IMR-90 (cell line): ENCODE results near the gene UGT1A4. TPM values are rescaled to one million over a fixed set of nuclear protein-coding genes. Genes with fewer than 3 reads are reported as not detected.

Experiments
- ATAC-seq: fragments of 200-7000 bp; cut with Tn5 transposase; 2 replicates; pipeline ENCODE4 v1.9.1; 2020; ENCODE audit warnings: low read depth, mild to moderate bottlenecking, moderate library complexity
- BruUV-seq: library from RNA; stranded (reverse); fragments of 400-500 nt; replicated peaks from 2 replicates; lab custom pipeline; 2021; lab: Mats Ljungman, UMichigan
- CTCF ChIA-PET: fragments of 300-600 bp; formaldehyde crosslinking; extraction: SDS; loops from one replicate; lab custom pipeline; 2021; ENCODE audit warnings: antibody characterized with exemption; lab: Yijun Ruan, JAX
- POLR2A ChIA-PET: fragments of 300-600 bp; sonication (Branson Sonifier 250); formaldehyde crosslinking; loops from one replicate; lab custom pipeline; 2022; ENCODE audit warnings: antibody characterized with exemption; ENCODE audit not compliant: unreplicated experiment; lab: Charles Lee
- DNase-seq: peaks from one replicate; pipeline ENCODE4 v3.0.0; 2013
- H2AFZ ChIP-seq: replicated peaks from 2 replicates; pipeline ENCODE3; 2013; ENCODE audit warnings: low read length, mild to moderate bottlenecking; ENCODE audit not compliant: poor library complexity
- H2AK5ac ChIP-seq: 2 replicates; pipeline ENCODE4 v1.6.1; 2013; ENCODE audit warnings: low read depth, low read length, inconsistent platforms
- H2AK9ac ChIP-seq: replicated peaks from 2 replicates; pipeline ENCODE3; 2013; ENCODE audit warnings: mild to moderate bottlenecking, low read depth, low read length, moderate library complexity; ENCODE audit not compliant: poor library complexity
- H2BK120ac ChIP-seq: 2 replicates; pipeline ENCODE4 v1.6.1; 2013; ENCODE audit warnings: low read depth, low read length, inconsistent platforms
- H2BK15ac ChIP-seq: 3 replicates; pipeline ENCODE4 v1.6.1; 2013; ENCODE audit warnings: low read depth, low read length, inconsistent platforms
- H2BK20ac ChIP-seq: 2 replicates; pipeline ENCODE4 v1.6.1; 2013; ENCODE audit warnings: low read depth, mild to moderate bottlenecking, inconsistent platforms, low read length, moderate library complexity
- H2BK5ac ChIP-seq: 2 replicates; pipeline ENCODE4 v1.6.1; 2013; ENCODE audit warnings: mild to moderate bottlenecking, low read depth, low read length, inconsistent platforms; ENCODE audit not compliant: poor library complexity, severe bottlenecking
- H3K14ac ChIP-seq: replicated peaks from 2 replicates; pipeline ENCODE4 v1.6.1; 2013; ENCODE audit warnings: low read depth, low read length, inconsistent platforms
- H3K18ac ChIP-seq: 2 replicates; pipeline ENCODE4 v1.6.1; 2013; ENCODE audit warnings: low read depth, low read length, control low read depth
- H3K23ac ChIP-seq: 2 replicates; pipeline ENCODE4 v1.6.1; 2013; ENCODE audit warnings: low read depth, low read length, inconsistent platforms
- H3K27ac ChIP-seq: 2 replicates; pipeline ENCODE4 v1.5.1; 2013; ENCODE audit warnings: mild to moderate bottlenecking, control low read depth, low read length; ENCODE audit not compliant: insufficient read depth
- H3K27me3 ChIP-seq: 2 replicates; pipeline ENCODE4 v1.6.1; 2013; ENCODE audit warnings: low read length; ENCODE audit not compliant: control insufficient read depth, insufficient read depth
- H3K36me3 ChIP-seq: 2 replicates; pipeline ENCODE4 v1.6.1; 2013; ENCODE audit warnings: low read length, mixed read lengths; ENCODE audit not compliant: control insufficient read depth, insufficient read depth
- H3K4ac ChIP-seq: 2 replicates; pipeline ENCODE4 v1.6.1; 2013; ENCODE audit warnings: low read depth, low read length, inconsistent platforms
- H3K4me1 ChIP-seq: 2 replicates; pipeline ENCODE4 v1.6.1; 2013; ENCODE audit warnings: low read length, mixed read lengths; ENCODE audit not compliant: control insufficient read depth, insufficient read depth
- H3K4me2 ChIP-seq: 2 replicates; pipeline ENCODE4 v1.6.1; 2013; ENCODE audit warnings: low read depth, mild to moderate bottlenecking, control low read depth, low read length, moderate library complexity
- H3K4me3 ChIP-seq: 2 replicates; pipeline ENCODE4 v1.5.1; 2013; ENCODE audit warnings: low read depth, mild to moderate bottlenecking, control low read depth, low read length, moderate library complexity; ENCODE audit not compliant: insufficient read depth
- H3K56ac ChIP-seq: 2 replicates; pipeline ENCODE4 v1.6.1; 2013; ENCODE audit warnings: low read length, inconsistent platforms; ENCODE audit not compliant: insufficient read depth; ENCODE audit errors: extremely low read depth
- H3K79me1 ChIP-seq, 2 experiments: 2 replicates each; pipeline ENCODE4 v1.6.1; 2013; ENCODE audit warnings: low read length in 2 of 2, inconsistent platforms in 1 of 2, low read depth in 1 of 2
- H3K9ac ChIP-seq: 2 replicates; pipeline ENCODE4 v1.6.1; 2013; ENCODE audit warnings: low read depth, low read length, control low read depth
- H3K9me1 ChIP-seq: 2 replicates; pipeline ENCODE4 v1.6.1; 2013; ENCODE audit warnings: low read length, inconsistent platforms; ENCODE audit not compliant: insufficient read depth
- H3K9me3 ChIP-seq: 2 replicates; pipeline ENCODE4 v1.6.1; 2013; ENCODE audit warnings: low read length; ENCODE audit not compliant: control insufficient read depth, insufficient read depth
- H4K20me1 ChIP-seq: 2 replicates; pipeline ENCODE4 v1.6.1; 2013; ENCODE audit warnings: low read length, inconsistent platforms; ENCODE audit not compliant: insufficient read depth
- H4K5ac ChIP-seq: 2 replicates; pipeline ENCODE4 v1.6.1; 2013; ENCODE audit warnings: mild to moderate bottlenecking, low read depth, low read length, control low read depth
- H4K8ac ChIP-seq, 2 experiments: 2 replicates each; pipeline ENCODE4 v1.6.1; 2013; ENCODE audit warnings: low read depth in 2 of 2, low read length in 2 of 2, control low read depth in 1 of 2, inconsistent platforms in 1 of 2
- H4K91ac ChIP-seq: 2 replicates; pipeline ENCODE4 v1.6.1; 2013; ENCODE audit warnings: low read depth, low read length, inconsistent platforms; ENCODE audit not compliant: insufficient read depth
- MXI1 ChIP-seq: IDR thresholded peaks from 2 replicates; pipeline ENCODE4 v1.6.1; 2012; ENCODE audit warnings: low read depth, mild to moderate bottlenecking, low read length, moderate library complexity, borderline replicate concordance
- USF2 ChIP-seq: fragments of 150-350 bp; IDR thresholded peaks from 2 replicates; pipeline ENCODE4 v1.6.1; 2017; ENCODE audit warnings: mild to moderate bottlenecking, antibody characterized with exemption, low read length, low read depth
- WGBS, 2 experiments: methylation state at CpG; one replicate each; pipeline versions ENCODE4 v1.1.5 to v1.1.7; 2013; ENCODE audit warnings: missing lambda C conversion rate in 2 of 2; ENCODE audit not compliant: insufficient read length in 1 of 2; ENCODE audit errors: extremely low coverage in 2 of 2; 5-methylcytosine and 5-hydroxymethylcytosine counted together
- dilution Hi-C: fragments of 300-500 bp; cut with HindIII; formaldehyde crosslinking; loops from one replicate; pipeline ENCODE4 v1.14.3; 2018; ENCODE audit warnings: low sequenced_read_pairs; ENCODE audit not compliant: unreplicated experiment
- in situ Hi-C: fragments of 300-500 bp; cut with MboI; formaldehyde crosslinking; loops from 3 replicates; pipeline ENCODE4 v1.14.3; 2019; ENCODE audit warnings: low sequenced_read_pairs, inconsistent platforms, mixed read lengths
- intact Hi-C: fragments of 100-400 bp; cut with micrococcal nuclease; formaldehyde crosslinking; loops from 2 replicates; pipeline ENCODE4 v1.10.0; 2022
- polyA plus RNA-seq, 3 experiments: library from polyadenylated mRNA; depleted of rRNA; stranded (reverse); fragments of >200 nt; gene quantifications; 2 replicates each; pipeline ENCODE4 v1.2.3, GENCODE V29; 2012; ENCODE audit warnings: low replicate concordance in 1 of 3
- total RNA-seq: library from RNA; depleted of rRNA; stranded (reverse); fragments of >200 nt; gene quantifications from 2 replicates; pipeline ENCODE4 v1.2.3, GENCODE V29; 2012

UGT1A4 gene
- total and polyA plus RNA-seq, 2 of the 4 experiments (the other 2 are of a cell fraction), result not detected

- peaks cover 9% of the 10 kb centered on the region for H3K4me1 ChIP-seq
- H2AFZ ChIP-seq, result no peak overlapping the region
- no peak overlapping the region for H3K4me2 ChIP-seq
- H3K9me3 ChIP-seq, result no peaks in the 10 kb centered on the region
- H3K4ac ChIP-seq, result no peak overlapping the region
- dilution Hi-C loops (no loop called here), in situ Hi-C loops (no loop called here), intact Hi-C loops (no loop called here)
- H3K18ac ChIP-seq, result 0 out of 2 replicates have a peak overlapping the region, but pooled peaks have one; percentile 9
- CTCF ChIA-PET, result interaction anchor here (0.6 kb wide), 1 partner anchor 27 kb away, joined by 3 read pairs; the partner anchor contains the start of gene UGT1A7
- H3K23ac ChIP-seq, result no peak overlapping the region
- no peak overlapping the region for H4K91ac ChIP-seq
- H3K36me3 ChIP-seq, result no peaks in the 10 kb centered on the region
- DNase-seq (no peak), ATAC-seq (no peak)
- H4K8ac ChIP-seq, result no peak overlapping the region
- H3K56ac ChIP-seq, result no peak overlapping the region
- no peak overlapping the region for H3K9ac ChIP-seq
- no peaks in the 10 kb centered on the region for H3K79me1 ChIP-seq
- H2AK9ac ChIP-seq, result no peak overlapping the region
- H2BK5ac ChIP-seq, result no peak overlapping the region
- H2BK20ac ChIP-seq, result no peak overlapping the region
- no peaks in the 10 kb centered on the region for H3K9me1 ChIP-seq
- H3K27ac ChIP-seq, result no peak overlapping the region
- H4K5ac ChIP-seq, result no peak overlapping the region
- H2BK15ac ChIP-seq, result no peak overlapping the region
- no peak overlapping the region for H3K14ac ChIP-seq
- H3K4me3 ChIP-seq, result no peak overlapping the region
- TF ChIP-seq USF2 (peak; percentile 49), MXI1 (no peak)
- no peaks in the 10 kb centered on the region for H4K20me1 ChIP-seq
- 71% methylated on average over 1 of the region's 5 CpGs; no CpG with 5 or more reads in 1 of the 2 experiments for WGBS, 2 experiments
- no peaks in the 10 kb centered on the region for H3K27me3 ChIP-seq
- no peak overlapping the region for H2BK120ac ChIP-seq
- BruUV-seq, result no TSS peak
- POLR2A ChIA-PET, result no interaction called here
- H2AK5ac ChIP-seq, result no peak overlapping the region
Observed at GRCh38 chr2:233708942-233709341, 9.6 kb upstream of the UGT1A4 start.
